ENCODE results near the gene SNCB. TPM values are rescaled to one million over a fixed set of nuclear protein-coding genes. Genes with fewer than 3 reads are reported as not detected.

Gene SNCB
- total and polyA plus RNA-seq, 2 of the 13 experiments (the other 11 are each of a cell fraction or from before 2014, with no cell fraction given), result not detected

- TF ChIP-seq ARNT2 (CRISPR knock-in tag; IDR thresholded peaks at IDR 0.05; ENCODE audit: low read depth), result no peak
- no peak for TF ChIP-seq THAP9 (CRISPR knock-in tag; IDR thresholded peaks at IDR 0.05; ENCODE audit: borderline replicate concordance)
Measured at GRCh38 chr5:176594554-176594953, 35.8 kb downstream of the SNCB start (continued).

GRCh38 chr5:176593273-176593869, 37.0 kb downstream of the SNCB start:
- Histone ChIP-seq H3K79me2 (ENCODE audit: insufficient read depth, low read length) (no peaks in the 10 kb centered on the region), H3K4me1 (ENCODE audit: insufficient read depth, low read length) (no peaks in the 10 kb centered on the region), H3K4me2 (ENCODE audit: low read depth, low read length) (no peak overlapping the region), H2AFZ (ENCODE audit: low read length) (no peak overlapping the region), H3K27ac (ENCODE audit: extremely low read length, insufficient read depth, low read length) (no peak overlapping the region), H3K9ac (ENCODE audit: insufficient read depth, low read depth, low read length) (no peak overlapping the region), H3K4me3 (replicated peaks in 1 of 3; ENCODE audit: insufficient read depth in 1 of 3, low read depth in 2 of 3, low read length in 3 of 3) (no peak overlapping the region), H3K27me3 (ENCODE audit: control insufficient read depth in 1 of 2, insufficient read depth in 2 of 2, low read length in 2 of 2) (no peaks in the 10 kb centered on the region; a peak in 1 of 5 replicates), H3K36me3 (replicated peaks in 1 of 2; ENCODE audit: control insufficient read depth in 1 of 2, insufficient read depth in 2 of 2, low read length in 2 of 2) (peaks cover 0 to 13% of the 10 kb centered on the region in 2 experiments; a peak in 1 of 5 replicates), H4K20me1 (ENCODE audit: insufficient read depth, low read length) (no peaks in the 10 kb centered on the region), H3K9me3 (ENCODE audit: low read length) (no peaks in the 10 kb centered on the region; the same call in 1 of the 2 replicates)
- no TSS peak for BruUV-seq (replicated peaks)
- intact Hi-C loops (cut with micrococcal nuclease; ENCODE audit: unreplicated experiment), result no loop called here
- ATAC-seq, result no peak
- TF ChIP-seq ZNF24 (IDR thresholded peaks at IDR 0.05) (no peak), SALL2 (CRISPR knock-in tag; IDR thresholded peaks at IDR 0.05) (no peak)
- FAIRE-seq, result no peak
- WGBS (ENCODE audit: low lambda C conversion rate), result 97% methylated on average over 10 of the region's 12 CpGs
- no peak for DNase-seq (ENCODE audit: low spot score)
- POLR2A ChIA-PET, result no interaction called here
- CTCF ChIA-PET (ENCODE audit: low intra/inter-chr PET ratio, low total read pairs), result no interaction called here
- in situ Hi-C loops (cut with HindIII; ENCODE audit: extremely low pct_ligation_motif_present, low pct_unique_long_range_greater_than_20kb), result loop anchor here (25.0 kb wide), 1 partner anchor 856 kb away; no protein-coding TSS in a partner anchor
